Kidney glomerular epithelial cell (primary cell): Measurements from ENCODE around the gene PCDHB5.
"Not testable (repeated sequence)": the region's sequence is repeated elsewhere in the genome, so short reads cannot be mapped to it uniquely, and the experiment has no call there.

Experiments
- DNase-seq: peaks from one replicate; lab custom pipeline; 2025; lab: John Stamatoyannopoulos, UW

The PCDHB5 gene

DNA sequence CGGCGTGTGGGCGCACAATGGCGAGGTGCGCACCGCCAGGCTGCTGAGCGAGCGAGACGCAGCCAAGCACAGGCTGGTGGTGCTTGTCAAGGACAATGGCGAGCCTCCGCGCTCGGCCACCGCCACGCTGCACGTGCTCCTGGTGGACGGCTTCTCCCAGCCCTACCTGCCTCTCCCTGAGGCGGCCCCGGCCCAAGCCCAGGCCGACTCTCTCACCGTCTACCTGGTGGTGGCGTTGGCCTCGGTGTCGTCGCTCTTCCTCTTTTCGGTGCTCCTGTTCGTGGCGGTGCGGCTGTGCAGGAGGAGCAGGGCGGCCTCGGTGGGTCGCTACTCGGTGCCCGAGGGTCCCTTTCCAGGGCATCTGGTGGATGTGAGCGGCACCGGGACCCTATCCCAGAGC, 17.1 kb downstream of the PCDHB5 start:
- not testable (repeated sequence) for DNase-seq

- DNase-seq = no peak
Observed at GRCh38 chr5:141155540-141156374, 20.8 kb downstream of the PCDHB5 start.

DNA sequence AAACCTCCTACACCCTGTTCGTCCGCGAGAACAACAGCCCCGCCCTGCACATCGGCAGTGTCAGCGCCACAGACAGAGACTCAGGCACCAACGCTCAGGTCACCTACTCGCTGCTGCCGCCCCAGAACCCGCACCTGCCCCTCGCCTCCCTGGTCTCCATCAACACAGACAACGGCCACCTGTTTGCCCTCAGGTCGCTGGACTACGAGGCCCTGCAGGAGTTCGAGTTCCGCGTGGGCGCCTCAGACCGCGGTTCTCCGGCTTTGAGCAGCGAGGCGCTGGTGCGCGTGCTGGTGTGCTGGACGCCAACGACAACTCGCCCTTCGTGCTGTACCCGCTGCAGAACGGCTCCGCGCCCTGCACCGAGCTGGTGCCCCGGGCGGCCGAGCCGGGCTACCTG, 22.4 kb downstream of the PCDHB5 start:
- DNase-seq = not testable (repeated sequence)

DNA sequence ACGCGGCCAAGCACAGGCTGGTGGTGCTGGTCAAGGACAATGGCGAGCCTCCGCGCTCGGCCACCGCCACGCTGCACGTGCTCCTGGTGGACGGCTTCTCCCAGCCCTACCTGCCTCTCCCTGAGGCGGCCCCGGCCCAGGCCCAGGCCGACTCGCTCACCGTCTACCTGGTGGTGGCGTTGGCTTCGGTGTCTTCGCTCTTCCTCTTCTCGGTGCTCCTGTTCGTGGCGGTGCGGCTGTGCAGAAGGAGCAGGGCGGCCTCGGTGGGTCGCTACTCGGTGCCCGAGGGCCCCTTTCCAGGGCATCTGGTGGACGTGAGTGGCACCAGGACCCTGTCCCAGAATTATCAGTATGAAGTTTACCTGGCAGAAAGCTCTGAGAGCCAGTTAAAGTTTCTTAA, 22.9 kb downstream of the PCDHB5 start:
- DNase-seq = not testable (repeated sequence)

GRCh38 chr5:141172381-141173204, 37.6 kb downstream of the PCDHB5 start, which contains the start of gene PCDHB7:
Gene PCDHB7 (plus strand): TSS chr5:141172644. CDS start chr5:141172836, 192 bp downstream.
- DNase-seq = peak; percentile 22

- DNase-seq = not testable (repeated sequence)
Observed at GRCh38 chr5:141174291-141175104, 39.5 kb downstream of the PCDHB5 start.

DNA sequence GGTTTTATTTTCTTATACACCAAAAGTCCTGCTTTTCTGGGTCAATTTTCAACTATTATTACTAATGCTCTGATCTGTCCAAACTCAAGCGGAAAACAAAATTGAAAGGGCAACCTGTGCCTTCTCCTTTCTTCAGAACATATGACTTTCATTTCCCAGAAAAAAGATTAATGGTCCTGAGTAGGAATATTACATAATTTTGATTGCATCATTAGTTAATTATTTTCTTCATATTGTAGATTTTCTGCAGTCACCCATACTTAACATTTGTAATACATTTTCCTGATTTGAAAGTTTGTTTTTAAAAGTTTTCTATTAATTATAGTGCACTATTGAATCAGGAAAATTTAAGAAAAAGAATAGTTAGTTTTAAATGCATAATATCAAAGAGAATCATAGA, 40.9 kb downstream of the PCDHB5 start:
- DNase-seq = no peak

DNA sequence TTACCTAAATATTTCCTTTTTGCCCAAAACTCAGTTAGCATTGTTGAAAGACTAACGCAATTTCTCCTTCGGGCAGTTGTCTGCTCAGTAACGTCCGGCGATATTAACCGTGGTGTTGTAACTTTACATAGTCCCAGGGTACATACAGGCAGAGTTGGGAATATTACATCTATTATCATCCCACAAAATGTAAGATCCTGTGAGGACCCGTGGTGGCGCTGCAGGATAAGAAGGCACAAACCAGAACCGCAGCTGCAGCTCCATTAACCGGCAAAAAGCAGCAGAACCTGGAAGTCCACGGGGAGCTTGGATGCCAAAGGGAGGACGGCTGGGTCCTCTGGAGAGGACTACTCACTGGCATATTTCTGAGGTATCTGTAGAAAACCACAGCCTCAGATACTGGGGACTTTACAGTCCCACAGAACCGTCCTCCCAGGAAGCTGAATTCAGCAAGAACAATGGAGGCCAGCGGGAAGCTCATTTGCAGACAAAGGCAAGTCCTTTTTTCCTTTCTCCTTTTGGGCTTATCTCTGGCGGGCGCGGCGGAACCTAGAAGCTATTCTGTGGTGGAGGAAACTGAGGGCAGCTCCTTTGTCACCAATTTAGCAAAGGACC, 42.7 kb downstream of the PCDHB5 start, which contains the start of gene PCDHB8:
PCDHB8 (plus strand) TSS at position 214 of the 615 bp plus-strand sequence; CDS start at position 459, 245 bp downstream.
- not testable (repeated sequence) for DNase-seq

DNA sequence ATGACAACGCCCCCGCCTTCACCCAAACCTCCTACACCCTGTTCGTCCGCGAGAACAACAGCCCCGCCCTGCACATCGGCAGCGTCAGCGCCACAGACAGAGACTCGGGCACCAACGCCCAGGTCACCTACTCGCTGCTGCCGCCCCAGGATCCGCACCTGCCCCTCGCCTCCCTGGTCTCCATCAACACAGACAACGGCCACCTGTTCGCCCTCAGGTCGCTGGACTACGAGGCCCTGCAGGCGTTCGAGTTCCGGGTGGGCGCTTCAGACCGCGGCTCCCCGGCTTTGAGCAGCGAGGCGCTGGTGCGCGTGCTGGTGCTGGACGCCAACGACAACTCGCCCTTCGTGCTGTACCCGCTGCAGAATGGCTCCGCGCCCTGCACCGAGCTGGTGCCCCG, 44.4 kb downstream of the PCDHB5 start:
- DNase-seq = not testable (repeated sequence)

GRCh38 chr5:141179876-141180275, 44.9 kb downstream of the PCDHB5 start:
- not testable (repeated sequence) for DNase-seq

DNA sequence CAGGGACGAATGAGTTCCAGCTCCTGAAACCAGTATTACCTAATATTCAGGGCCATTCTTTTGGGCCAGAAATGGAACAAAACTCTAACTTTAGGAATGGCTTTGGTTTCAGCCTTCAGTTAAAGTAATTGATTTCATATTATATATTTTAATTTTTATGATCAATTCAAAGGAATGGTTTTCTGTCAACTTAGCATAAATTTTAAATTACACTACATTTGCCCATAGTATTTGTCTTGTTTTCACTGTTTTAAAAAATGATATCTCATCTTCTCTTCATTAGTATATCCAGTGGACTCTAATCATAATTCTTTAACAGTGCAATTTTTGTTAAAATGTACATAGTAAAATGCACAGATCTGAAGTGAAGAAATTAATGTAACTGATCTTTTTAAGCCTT, 45.3 kb downstream of the PCDHB5 start:
- no peak for DNase-seq

- DNase-seq = peak; percentile 23
Observed at GRCh38 chr5:141182248-141182647, 47.2 kb downstream of the PCDHB5 start, which contains the start of gene PCDHB16. Gene PCDHB16 (plus strand): TSS chr5:141182387. CDS start chr5:141182560, 173 bp downstream.

- not testable (repeated sequence) for DNase-seq
Observed at GRCh38 chr5:141184117-141184855, 49.3 kb downstream of the PCDHB5 start.

DNA sequence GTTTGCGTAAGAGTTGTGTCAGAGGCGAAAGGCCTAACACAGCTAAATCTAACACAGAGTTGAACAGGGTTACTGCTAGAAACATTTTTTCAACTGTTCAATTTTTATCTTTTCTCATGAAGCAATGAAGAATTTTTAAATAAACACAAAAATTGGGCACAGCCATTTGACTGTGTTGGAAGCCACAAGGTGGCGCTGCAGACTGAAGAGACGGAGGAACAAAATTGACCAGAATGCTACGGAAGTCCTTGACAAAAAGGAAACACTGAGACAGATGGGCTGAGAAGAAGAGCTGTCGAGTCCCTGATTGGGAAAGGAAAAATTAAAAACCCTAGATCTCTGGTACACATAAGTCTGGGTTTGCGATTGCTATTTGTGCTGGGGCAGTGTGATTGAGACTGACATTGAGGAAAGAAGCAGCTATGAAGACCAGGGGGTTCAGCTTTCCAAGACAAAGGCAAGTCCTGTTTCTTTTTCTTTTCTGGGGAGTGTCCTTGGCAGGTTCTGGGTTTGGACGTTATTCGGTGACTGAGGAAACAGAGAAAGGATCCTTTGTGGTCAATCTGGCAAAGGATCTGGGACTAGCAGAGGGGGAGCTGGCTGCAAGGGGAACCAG, 52.0 kb downstream of the PCDHB5 start, which contains the start of gene PCDHB9:
PCDHB9 (plus strand) TSS at position 265 of the 616 bp plus-strand sequence; CDS start at position 423, 158 bp downstream.
- peak; percentile 6 for DNase-seq
